Measurements from ENCODE around the gene RPP25L.

RPP25L gene

GRCh38 chr9:34623374-34624235 lies 11.7 kb upstream of the RPP25L start:
- DNase-seq, result no peak
- H3K9me3 ChIP-seq (replicated peaks; ENCODE audit: insufficient read depth, low read length), result no peaks in the 10 kb centered on the region

GRCh38 chr9:34620061-34620994 lies 8.4 kb upstream of the RPP25L start, which contains the start of gene DCTN3:
Gene DCTN3, minus strand, starts transcription at chr9:34620495. Its CDS starts 31 bp downstream, at chr9:34620464.
- Histone ChIP-seq H3K4me2 (ENCODE audit: low read depth, low read length) (peak within 1 kb of the TSS; percentile 89), H3K79me2 (ENCODE audit: low read length) (peaks cover 23% of the 10 kb centered on the region), H3K27ac (ENCODE audit: low read length) (no peak within 1 kb of the TSS), H3K4me1 (ENCODE audit: low read length) (peaks cover 12% of the 10 kb centered on the region; the same call in 1 of the 2 replicates), H3K27me3 (replicated peaks; ENCODE audit: insufficient read depth, low read length) (peaks cover 28% of the 10 kb centered on the region), H2AFZ (ENCODE audit: low read length) (peak within 1 kb of the TSS; percentile 94), H4K20me1 (ENCODE audit: insufficient read depth, low read length) (no peaks in the 10 kb centered on the region), H3K9me3 (replicated peaks; ENCODE audit: insufficient read depth, low read length) (no peaks in the 10 kb centered on the region), H3K4me3 (ENCODE audit: low read length) (peak within 1 kb of the TSS; percentile 74), H3K9me2 (replicated peaks; ENCODE audit: insufficient read depth, low read length) (no peaks in the 10 kb centered on the region), H3F3A (ENCODE audit: insufficient read depth, low read length) (no peaks in the 10 kb centered on the region), H3K9ac (ENCODE audit: low read length) (peak within 1 kb of the TSS; percentile 80), H3K36me3 (replicated peaks; ENCODE audit: insufficient read depth, low read length) (no peaks in the 10 kb centered on the region)
- no peak for TF ChIP-seq CTCF (IDR thresholded peaks at IDR 0.05; ENCODE audit: low read length)
- no peak for TF ChIP-seq EZH2phosphoT487 (IDR thresholded peaks at IDR 0.05; ENCODE audit: low read length)
- TF ChIP-seq EZH2 (optimal IDR thresholded peaks at IDR 0.05; ENCODE audit: low read depth, low read length), result no peak
- DNase-seq, result peak; percentile 98

More at GRCh38 chr9:34623374-34624235, 11.7 kb upstream of the RPP25L start:
- TF ChIP-seq EZH2phosphoT487 (IDR thresholded peaks at IDR 0.05; ENCODE audit: low read length) (no peak), CTCF (IDR thresholded peaks at IDR 0.05; ENCODE audit: low read length) (no peak), EZH2 (optimal IDR thresholded peaks at IDR 0.05; ENCODE audit: low read depth, low read length) (no peak)
- Histone ChIP-seq H3K79me2 (ENCODE audit: low read length) (peaks cover 17% of the 10 kb centered on the region), H3K4me1 (ENCODE audit: low read length) (peaks cover 12% of the 10 kb centered on the region; the same call in 1 of the 2 replicates), H4K20me1 (ENCODE audit: insufficient read depth, low read length) (no peaks in the 10 kb centered on the region), H3K27ac (ENCODE audit: low read length) (no peak overlapping the region), H3K9ac (ENCODE audit: low read length) (no peak overlapping the region), H3K4me2 (ENCODE audit: low read depth, low read length) (no peak overlapping the region), H3K4me3 (ENCODE audit: low read length) (no peak overlapping the region), H3K9me2 (replicated peaks; ENCODE audit: insufficient read depth, low read length) (no peaks in the 10 kb centered on the region), H3K27me3 (replicated peaks; ENCODE audit: insufficient read depth, low read length) (peaks cover 60% of the 10 kb centered on the region), H2AFZ (ENCODE audit: low read length) (no peak overlapping the region), H3K36me3 (replicated peaks; ENCODE audit: insufficient read depth, low read length) (no peaks in the 10 kb centered on the region), H3F3A (ENCODE audit: insufficient read depth, low read length) (no peaks in the 10 kb centered on the region)

GRCh38 chr9:34615132-34615531 lies 3.2 kb upstream of the RPP25L start:
- H3K9me2 ChIP-seq (replicated peaks; ENCODE audit: insufficient read depth, low read length), result no peaks in the 10 kb centered on the region
- DNase-seq, result no peak

More at GRCh38 chr9:34615132-34615531, 3.2 kb upstream of the RPP25L start:
- Histone ChIP-seq H4K20me1 (ENCODE audit: insufficient read depth, low read length) (no peaks in the 10 kb centered on the region), H3K27me3 (replicated peaks; ENCODE audit: insufficient read depth, low read length) (no peaks in the 10 kb centered on the region), H3K9me3 (replicated peaks; ENCODE audit: insufficient read depth, low read length) (no peaks in the 10 kb centered on the region), H3K79me2 (ENCODE audit: low read length) (peaks cover 36% of the 10 kb centered on the region), H3K9ac (ENCODE audit: low read length) (no peak overlapping the region), H3K36me3 (replicated peaks; ENCODE audit: insufficient read depth, low read length) (no peaks in the 10 kb centered on the region), H3K4me3 (ENCODE audit: low read length) (no peak overlapping the region), H3K4me1 (ENCODE audit: low read length) (peaks cover 13% of the 10 kb centered on the region; the same call in 1 of the 2 replicates), H3K27ac (ENCODE audit: low read length) (no peak overlapping the region), H3F3A (ENCODE audit: insufficient read depth, low read length) (peaks cover 6% of the 10 kb centered on the region; the same call in 1 of the 2 replicates), H3K4me2 (ENCODE audit: low read depth, low read length) (no peak overlapping the region), H2AFZ (ENCODE audit: low read length) (no peak overlapping the region)
- TF ChIP-seq EZH2 (optimal IDR thresholded peaks at IDR 0.05; ENCODE audit: low read depth, low read length), result no peak
- no peak for TF ChIP-seq EZH2phosphoT487 (IDR thresholded peaks at IDR 0.05; ENCODE audit: low read length)
- no peak for TF ChIP-seq CTCF (IDR thresholded peaks at IDR 0.05; ENCODE audit: low read length)

Measured in MM.1S (cell line).